ENCODE results near the gene TMEM131L.
"Not testable (repeated sequence)": the region's sequence is repeated elsewhere in the genome, so short reads cannot be mapped to it uniquely, and the experiment has no call there.

The TMEM131L gene

GRCh38 chr4:153635846-153636245 is 169.7 kb downstream of the TMEM131L start:
- DNase-seq = no peak

- no peak for DNase-seq
Observed at GRCh38 chr4:153637201-153637600, 171.0 kb downstream of the TMEM131L start.

- DNase-seq = no peak
Observed at GRCh38 chr4:153638011-153638410, 171.9 kb downstream of the TMEM131L start.

DNA sequence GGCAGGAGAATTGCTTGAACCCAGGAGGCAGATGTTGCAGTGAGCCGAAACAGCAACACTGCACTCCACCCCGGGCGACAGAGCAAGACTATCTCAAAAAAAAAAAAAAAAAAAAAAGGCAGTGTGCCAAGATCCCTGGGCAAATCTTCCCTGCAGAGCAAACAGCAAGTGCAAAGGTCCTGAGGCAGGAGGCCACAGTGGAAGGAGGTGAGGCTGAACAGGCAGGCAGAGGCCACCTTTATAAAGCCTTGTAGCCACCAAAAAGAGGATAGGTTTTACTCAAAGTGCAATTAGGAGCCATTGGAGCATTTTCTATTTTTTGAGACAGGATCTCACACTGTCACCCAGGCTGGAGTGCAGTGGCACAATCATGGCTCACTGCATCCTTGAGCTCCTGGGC is 172.8 kb downstream of the TMEM131L start:
- no peak for DNase-seq

- DNase-seq = no peak
Observed at GRCh38 chr4:153639833-153640802, 174.0 kb downstream of the TMEM131L start.

DNA sequence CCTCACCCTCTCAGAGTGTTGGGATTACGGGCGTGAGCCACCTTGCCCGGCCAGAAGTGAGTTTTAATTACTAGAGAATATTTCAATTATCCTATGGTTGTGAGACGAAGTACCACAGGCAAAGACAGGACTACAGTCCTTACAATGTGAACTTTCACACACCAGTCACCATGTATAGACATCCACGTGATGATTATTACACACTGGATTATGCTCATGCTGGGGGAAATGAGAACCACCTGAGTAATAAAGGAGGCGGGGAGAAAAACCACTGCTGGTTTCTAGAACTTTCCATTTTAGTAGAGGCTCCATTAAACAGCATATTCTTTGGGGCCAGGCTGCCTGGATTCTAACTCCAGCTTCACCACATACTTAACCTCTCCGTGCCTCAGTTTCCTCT is 175.4 kb downstream of the TMEM131L start:
- no peak for DNase-seq

GRCh38 chr4:153643406-153644383 is 177.5 kb downstream of the TMEM131L start:
- no peak for DNase-seq

DNA sequence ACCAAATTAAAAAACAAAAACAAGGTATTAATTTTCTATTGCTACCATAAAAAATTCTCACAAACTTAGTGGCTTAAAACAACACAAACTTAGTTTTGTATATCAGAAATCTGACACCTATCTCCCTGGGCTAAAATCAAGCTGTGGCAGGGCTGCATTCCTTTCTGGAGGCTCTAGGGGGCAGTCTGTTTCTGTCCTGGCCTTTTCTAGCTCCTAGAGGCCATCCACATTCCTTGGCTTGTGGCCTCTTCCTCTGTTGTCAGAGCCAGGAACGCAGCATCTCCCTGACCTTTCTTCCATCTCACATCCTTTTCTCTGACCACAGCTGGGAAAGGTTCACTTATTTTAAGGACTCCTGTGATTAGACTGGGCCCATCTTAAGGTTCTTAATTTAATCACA is 179.0 kb downstream of the TMEM131L start:
- no peak for DNase-seq

DNA sequence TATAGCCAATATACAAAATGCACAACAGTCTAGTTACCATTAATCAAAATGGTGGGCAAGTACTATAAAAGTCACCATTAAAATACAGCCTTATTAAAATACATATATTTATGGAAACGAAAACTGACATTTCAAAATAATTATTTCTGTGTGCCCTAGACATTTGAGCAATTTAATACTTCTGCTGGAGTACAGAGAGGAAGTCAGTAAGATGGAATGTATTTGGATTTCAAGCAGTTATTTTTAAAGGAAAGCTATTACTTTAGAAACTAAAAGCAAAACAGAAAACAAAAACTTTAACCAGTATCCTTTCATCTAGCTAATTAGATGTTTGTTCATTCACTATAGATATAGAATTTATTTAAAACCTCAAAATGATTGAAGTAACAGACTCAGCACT is 180.1 kb downstream of the TMEM131L start:
- no peak for DNase-seq

GRCh38 chr4:153646978-153647377 is 180.8 kb downstream of the TMEM131L start:
- DNase-seq = no peak

- DNase-seq = no peak
Observed at GRCh38 chr4:153647975-153648374, 181.8 kb downstream of the TMEM131L start.

DNA sequence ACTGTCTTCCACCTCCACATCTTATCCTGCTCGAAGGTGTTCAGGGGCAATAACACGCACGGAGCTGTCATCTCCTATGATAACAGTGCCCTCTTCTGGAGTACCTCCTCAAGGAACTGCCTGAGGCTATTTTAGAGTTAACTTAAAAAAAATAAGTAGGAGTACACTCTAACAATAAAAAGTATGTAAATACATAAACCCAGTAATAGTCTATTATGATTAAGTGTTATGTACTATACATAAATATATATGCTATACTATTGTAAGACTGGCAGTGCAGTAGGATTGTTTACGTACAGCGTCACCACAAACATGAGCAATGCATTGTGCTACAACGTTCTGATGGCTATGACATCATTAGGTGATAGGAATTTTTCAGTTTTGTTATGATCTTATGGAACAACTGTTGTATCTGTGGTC is 183.4 kb downstream of the TMEM131L start:
- no peak for DNase-seq

GRCh38 chr4:153651116-153651515 is 185.0 kb downstream of the TMEM131L start:
- DNase-seq = no peak

- DNase-seq = peak; percentile 30
Observed at GRCh38 chr4:153651587-153651986, 185.4 kb downstream of the TMEM131L start.

DNA sequence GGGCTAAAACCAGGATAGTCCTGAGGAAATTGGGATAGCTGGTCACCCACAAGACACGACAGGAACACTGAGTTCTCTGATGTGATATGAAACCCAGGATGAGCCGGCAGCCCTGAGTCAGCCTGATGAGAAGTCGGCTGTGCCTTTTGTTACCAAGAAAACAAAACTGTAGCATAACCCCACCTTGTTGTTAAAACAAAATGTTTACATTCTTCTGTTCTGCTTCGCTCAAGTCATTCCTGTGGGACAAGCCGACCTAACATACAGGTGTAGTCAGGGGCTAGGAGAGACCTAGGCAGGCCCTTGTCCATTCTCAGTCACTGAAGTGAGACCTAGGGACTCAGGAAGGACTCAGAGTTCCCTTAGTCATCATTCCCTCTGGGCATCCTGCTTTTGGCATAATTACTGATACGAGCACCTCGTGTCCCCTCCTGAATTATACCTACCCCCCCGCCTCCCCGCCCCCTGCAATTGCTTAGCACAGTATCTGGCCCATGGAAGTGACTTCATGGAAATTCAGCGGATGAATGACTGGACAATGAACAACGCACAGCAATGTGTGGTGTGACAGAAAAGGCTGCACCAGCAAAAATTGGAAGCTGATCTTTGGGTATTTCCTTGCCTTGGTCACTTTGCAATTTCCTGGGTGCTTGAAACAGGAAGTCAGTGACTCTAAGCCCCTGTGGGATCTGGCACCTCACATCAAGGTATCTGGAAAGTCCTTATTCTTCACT is 186.1 kb downstream of the TMEM131L start:
- no peak for DNase-seq

- DNase-seq = no peak
Observed at GRCh38 chr4:153655002-153655541, 188.9 kb downstream of the TMEM131L start.

GRCh38 chr4:153655928-153656327 is 189.8 kb downstream of the TMEM131L start:
- no peak for DNase-seq

DNA sequence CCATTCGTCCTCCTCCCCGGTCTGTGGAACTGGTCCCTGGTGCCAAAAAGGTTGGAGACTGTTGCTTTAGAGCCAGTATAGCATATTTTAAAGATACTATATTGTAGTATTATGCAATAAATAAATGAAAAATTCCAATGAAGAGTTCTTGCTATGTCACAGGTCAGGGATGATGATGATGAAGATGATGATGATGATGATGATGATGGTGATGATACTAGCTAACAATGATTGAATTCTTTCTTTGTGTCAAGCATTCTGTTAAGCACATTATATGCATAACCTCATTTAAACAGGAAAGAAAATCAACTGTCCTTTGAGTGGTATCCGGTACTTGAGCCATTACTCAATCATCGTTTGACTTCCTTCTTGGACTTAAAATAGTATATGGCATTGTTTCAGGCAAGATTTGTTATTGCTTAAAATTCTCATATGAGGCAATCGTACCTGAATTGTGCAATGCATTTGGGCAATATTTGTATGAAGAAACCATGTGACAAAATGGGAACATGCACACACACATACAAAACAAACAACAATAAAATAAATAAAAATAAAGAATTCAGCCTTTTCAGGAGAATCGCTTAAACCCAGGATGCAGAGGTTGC is 195.2 kb downstream of the TMEM131L start:
- DNase-seq = no peak

- DNase-seq = no peak
Observed at GRCh38 chr4:153661908-153662307, 195.7 kb downstream of the TMEM131L start.

DNA sequence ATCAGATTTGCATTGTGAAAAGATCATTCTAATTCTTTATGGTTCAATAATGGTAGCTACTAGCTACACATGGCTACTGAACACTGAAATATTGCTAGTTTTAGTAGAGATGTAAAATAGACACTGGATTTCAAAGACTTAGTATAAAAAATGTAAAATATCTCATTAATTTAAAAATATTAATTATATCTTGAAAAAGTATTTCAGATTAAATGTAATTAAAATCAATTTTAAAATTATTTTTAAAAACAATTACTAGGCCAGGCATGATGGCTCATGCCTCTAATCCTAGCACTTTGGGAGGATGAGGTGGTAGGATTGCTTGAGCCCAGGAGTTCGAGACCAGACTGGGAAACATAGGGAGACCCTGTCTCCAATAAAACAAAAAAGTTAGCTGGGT is 197.5 kb downstream of the TMEM131L start:
- DNase-seq = no peak

- DNase-seq = not testable (repeated sequence)
Observed at GRCh38 chr4:153666505-153666904, 200.3 kb downstream of the TMEM131L start.

DNA sequence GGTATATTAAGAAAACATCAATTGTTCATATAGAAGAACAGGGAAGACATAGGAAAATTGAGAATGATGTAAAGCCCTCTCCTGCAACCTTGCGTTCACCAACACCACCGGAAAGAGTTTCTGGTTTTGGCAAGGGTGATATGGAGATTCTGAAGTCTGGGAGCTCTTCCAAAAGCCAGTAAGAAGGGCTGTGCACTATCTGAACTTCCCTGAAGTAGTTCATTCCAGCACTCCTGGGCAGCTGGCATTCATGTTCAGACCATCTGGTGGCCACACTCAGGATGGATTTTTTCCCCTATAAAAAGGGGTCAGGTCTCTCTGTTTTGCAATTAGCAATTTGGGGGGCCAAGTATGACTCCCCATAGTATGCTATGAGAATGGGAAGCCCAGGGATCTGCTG is 202.5 kb downstream of the TMEM131L start:
- no peak for DNase-seq
